ENCODE data around the gene CCDC188.

Gene CCDC188

DNA sequence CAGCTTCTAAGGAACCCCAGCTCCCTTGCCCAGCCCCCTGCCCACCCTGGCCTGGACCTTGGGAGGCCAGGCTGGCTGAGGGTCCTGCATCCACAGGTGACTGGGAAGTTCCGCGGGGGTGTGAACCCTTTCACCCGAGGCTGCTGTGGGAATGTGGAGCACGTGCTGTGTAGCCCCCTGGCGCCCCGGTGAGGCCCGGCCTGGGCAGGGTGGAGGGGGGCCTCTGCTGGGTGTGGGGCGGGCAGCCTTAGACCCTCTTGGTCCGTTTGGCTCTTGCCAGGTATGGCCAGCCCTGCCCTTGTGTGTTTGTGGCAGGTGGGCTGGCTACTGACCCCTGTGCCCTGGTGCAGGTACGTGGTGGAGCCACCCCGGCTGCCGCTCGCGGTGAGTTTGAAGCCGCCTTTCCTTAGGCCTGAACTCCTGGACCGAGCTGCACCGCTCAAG is 10.3 kb downstream of the CCDC188 start:
- DNase-seq (no peak), ATAC-seq (ENCODE audit: insufficient read depth, low read depth) (no peak)
- H3K4me1 ChIP-seq (ENCODE audit: insufficient read depth, low read length), result no peaks in the 10 kb centered on the region
- H2AFZ ChIP-seq (ENCODE audit: low read depth, low read length), result no peak overlapping the region
- no peak overlapping the region for H3K4me2 ChIP-seq (ENCODE audit: insufficient read depth, low read length)
- no peak overlapping the region for H3K4me3 ChIP-seq (ENCODE audit: low read depth in 1 of 2, low read length in 2 of 2)
- no peaks in the 10 kb centered on the region for H3K27me3 ChIP-seq (ENCODE audit: insufficient read depth, low read length, poor library complexity)
- peaks cover 37% of the 10 kb centered on the region for H4K20me1 ChIP-seq (ENCODE audit: insufficient read depth, low read length)
- H3K79me2 ChIP-seq (ENCODE audit: insufficient read depth, low read length), result peaks cover 22% of the 10 kb centered on the region
- peaks cover 34% of the 10 kb centered on the region for H3K36me3 ChIP-seq (ENCODE audit: insufficient read depth, low read length)
- no peak overlapping the region for H3K27ac ChIP-seq (ENCODE audit: low read length)
- no peaks in the 10 kb centered on the region for H3K9me3 ChIP-seq (ENCODE audit: insufficient read depth, low read length, severe bottlenecking)
- H3K9ac ChIP-seq (ENCODE audit: low read depth, low read length), result no peak overlapping the region
- no peak for TF ChIP-seq EZH2 (IDR thresholded peaks at IDR 0.05; ENCODE audit: borderline replicate concordance, low read depth, low read length, severe bottlenecking)
- TF ChIP-seq, protein P1, sequence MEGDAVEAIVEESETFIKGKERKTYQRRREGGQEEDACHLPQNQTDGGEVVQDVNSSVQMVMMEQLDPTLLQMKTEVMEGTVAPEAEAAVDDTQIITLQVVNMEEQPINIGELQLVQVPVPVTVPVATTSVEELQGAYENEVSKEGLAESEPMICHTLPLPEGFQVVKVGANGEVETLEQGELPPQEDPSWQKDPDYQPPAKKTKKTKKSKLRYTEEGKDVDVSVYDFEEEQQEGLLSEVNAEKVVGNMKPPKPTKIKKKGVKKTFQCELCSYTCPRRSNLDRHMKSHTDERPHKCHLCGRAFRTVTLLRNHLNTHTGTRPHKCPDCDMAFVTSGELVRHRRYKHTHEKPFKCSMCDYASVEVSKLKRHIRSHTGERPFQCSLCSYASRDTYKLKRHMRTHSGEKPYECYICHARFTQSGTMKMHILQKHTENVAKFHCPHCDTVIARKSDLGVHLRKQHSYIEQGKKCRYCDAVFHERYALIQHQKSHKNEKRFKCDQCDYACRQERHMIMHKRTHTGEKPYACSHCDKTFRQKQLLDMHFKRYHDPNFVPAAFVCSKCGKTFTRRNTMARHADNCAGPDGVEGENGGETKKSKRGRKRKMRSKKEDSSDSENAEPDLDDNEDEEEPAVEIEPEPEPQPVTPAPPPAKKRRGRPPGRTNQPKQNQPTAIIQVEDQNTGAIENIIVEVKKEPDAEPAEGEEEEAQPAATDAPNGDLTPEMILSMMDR (IDR thresholded peaks at IDR 0.05; ENCODE audit: borderline replicate concordance, extremely low read depth, low read length, poor library complexity, severe bottlenecking), result no peak

DNA sequence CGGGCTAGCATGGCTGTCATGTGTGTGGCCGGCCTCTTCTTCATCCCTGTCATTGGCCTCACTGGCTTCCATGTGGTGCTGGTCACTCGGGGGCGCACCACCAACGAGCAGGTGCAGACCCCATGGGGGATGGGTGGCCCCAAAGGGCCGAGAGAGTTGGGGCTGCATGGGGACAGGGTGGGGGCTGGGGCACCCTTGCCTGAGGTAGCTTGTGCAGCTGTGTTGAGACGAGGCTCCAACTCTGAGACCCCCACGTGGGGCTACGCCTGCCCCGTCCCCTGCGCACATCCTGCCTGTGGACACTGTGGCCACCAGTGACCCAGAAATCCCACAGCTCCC is 10.8 kb downstream of the CCDC188 start:
- ATAC-seq (ENCODE audit: insufficient read depth, low read depth) (no peak), DNase-seq (no peak)
- Histone ChIP-seq H3K27ac (ENCODE audit: low read length) (no peak overlapping the region), H2AFZ (ENCODE audit: low read depth, low read length) (no peak overlapping the region), H3K4me1 (ENCODE audit: insufficient read depth, low read length) (no peaks in the 10 kb centered on the region), H3K9ac (ENCODE audit: low read depth, low read length) (no peak overlapping the region), H3K4me2 (ENCODE audit: insufficient read depth, low read length) (no peak overlapping the region), H3K27me3 (ENCODE audit: insufficient read depth, low read length, poor library complexity) (no peaks in the 10 kb centered on the region), H3K4me3 (ENCODE audit: low read depth in 1 of 2, low read length in 2 of 2) (no peak overlapping the region), H4K20me1 (ENCODE audit: insufficient read depth, low read length) (peaks cover 38% of the 10 kb centered on the region), H3K79me2 (ENCODE audit: insufficient read depth, low read length) (peaks cover 27% of the 10 kb centered on the region), H3K9me3 (ENCODE audit: insufficient read depth, low read length, severe bottlenecking) (no peaks in the 10 kb centered on the region), H3K36me3 (ENCODE audit: insufficient read depth, low read length) (peaks cover 34% of the 10 kb centered on the region)
- TF ChIP-seq, protein P1 (IDR thresholded peaks at IDR 0.05; ENCODE audit: borderline replicate concordance, extremely low read depth, low read length, poor library complexity, severe bottlenecking), result no peak
- no peak for TF ChIP-seq EZH2 (IDR thresholded peaks at IDR 0.05; ENCODE audit: borderline replicate concordance, low read depth, low read length, severe bottlenecking)

DNA sequence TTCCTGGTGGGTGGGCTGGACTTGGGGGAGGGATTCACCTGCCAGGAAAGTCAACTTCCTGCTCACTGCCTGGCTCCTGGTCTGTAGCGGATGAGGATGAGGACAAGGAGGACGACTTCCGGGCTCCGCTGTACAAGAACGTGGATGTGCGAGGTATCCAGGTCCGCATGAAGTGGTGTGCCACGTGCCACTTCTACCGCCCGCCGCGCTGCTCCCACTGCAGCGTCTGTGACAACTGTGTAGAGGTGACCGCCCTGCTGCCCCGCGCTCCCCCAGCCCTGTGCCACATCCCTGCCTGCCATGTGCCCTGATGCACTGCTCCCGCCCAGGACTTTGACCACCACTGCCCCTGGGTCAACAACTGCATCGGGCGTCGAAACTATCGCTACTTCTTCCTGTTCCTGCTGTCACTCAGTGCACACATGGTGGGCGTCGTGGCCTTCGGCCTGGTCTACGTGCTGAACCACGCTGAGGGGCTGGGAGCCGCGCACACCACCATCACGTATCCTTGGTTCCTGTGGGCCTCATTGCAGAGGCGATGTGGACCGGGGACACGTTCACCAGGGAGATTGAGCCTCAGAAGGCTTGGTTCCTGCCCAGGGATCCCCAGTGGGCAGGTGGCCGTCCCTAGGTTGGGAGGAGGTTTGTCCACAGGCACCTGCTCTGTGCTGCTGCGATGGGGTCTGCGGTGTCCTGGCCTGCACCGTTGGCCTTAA is 11.3 kb downstream of the CCDC188 start:
- H2AFZ ChIP-seq (ENCODE audit: low read depth, low read length), result no peak overlapping the region
- no peaks in the 10 kb centered on the region for H3K27me3 ChIP-seq (ENCODE audit: insufficient read depth, low read length, poor library complexity)
- H3K4me1 ChIP-seq (ENCODE audit: insufficient read depth, low read length), result peaks cover 3% of the 10 kb centered on the region; the same call in 1 of the 2 replicates
- no peaks in the 10 kb centered on the region for H3K9me3 ChIP-seq (ENCODE audit: insufficient read depth, low read length, severe bottlenecking)
- H3K79me2 ChIP-seq (ENCODE audit: insufficient read depth, low read length), result peaks cover 31% of the 10 kb centered on the region
- H3K4me3 ChIP-seq (ENCODE audit: low read depth in 1 of 2, low read length in 2 of 2), result no peak overlapping the region
- peaks cover 42% of the 10 kb centered on the region for H4K20me1 ChIP-seq (ENCODE audit: insufficient read depth, low read length)
- H3K9ac ChIP-seq (ENCODE audit: low read depth, low read length), result no peak overlapping the region
- DNase-seq (no peak), ATAC-seq (ENCODE audit: insufficient read depth, low read depth) (no peak)
- no peak overlapping the region for H3K4me2 ChIP-seq (ENCODE audit: insufficient read depth, low read length)
- no peak overlapping the region for H3K27ac ChIP-seq (ENCODE audit: low read length)
- TF ChIP-seq, protein P1 (IDR thresholded peaks at IDR 0.05; ENCODE audit: borderline replicate concordance, extremely low read depth, low read length, poor library complexity, severe bottlenecking), result no peak
- no peak for TF ChIP-seq EZH2 (IDR thresholded peaks at IDR 0.05; ENCODE audit: borderline replicate concordance, low read depth, low read length, severe bottlenecking)
- H3K36me3 ChIP-seq (ENCODE audit: insufficient read depth, low read length), result peaks cover 34% of the 10 kb centered on the region
